SKM-1 (cell line): Measurements from ENCODE around the gene PAK5.

Experiments used
- DNase-seq: peaks from one replicate; lab custom pipeline; 2025; ENCODE audit not compliant: unreplicated experiment; lab: John Stamatoyannopoulos, UW

The PAK5 gene

GRCh38 chr20:9792674-9793073 lies 46.2 kb downstream of the PAK5 start:
- DNase-seq, result no peak

GRCh38 chr20:9789131-9789530 lies 49.7 kb downstream of the PAK5 start:
- no peak for DNase-seq

- DNase-seq, result no peak
These were observed 63.7 kb downstream of the PAK5 start for GRCh38 chr20:9775176-9775575.

DNA sequence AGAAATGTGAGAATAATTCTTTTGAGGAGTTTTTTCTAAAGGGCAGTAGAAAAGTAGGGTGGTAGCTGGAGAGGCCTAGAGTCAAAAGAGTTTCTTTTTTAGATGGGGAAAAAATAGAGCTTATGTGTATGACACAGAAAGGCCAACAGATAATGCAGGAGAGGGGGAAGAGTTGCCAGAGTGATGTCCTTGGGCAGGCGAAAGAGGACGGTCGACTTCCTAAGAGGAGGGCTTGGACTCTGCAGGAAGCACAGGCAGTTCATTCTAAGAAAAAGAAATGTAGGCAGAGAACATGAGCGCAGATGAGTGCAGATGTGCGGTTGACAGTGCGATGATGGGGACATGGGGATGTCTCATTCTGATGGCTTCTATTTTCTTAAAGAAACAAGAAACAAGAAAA lies 68.9 kb downstream of the PAK5 start:
- DNase-seq, result no peak

GRCh38 chr20:9761476-9761875 lies 77.4 kb downstream of the PAK5 start:
- DNase-seq, result no peak

GRCh38 chr20:9759392-9759791 lies 79.5 kb downstream of the PAK5 start:
- DNase-seq, result no peak

- no peak for DNase-seq
These were observed 80.1 kb downstream of the PAK5 start for GRCh38 chr20:9758752-9759151.

- no peak for DNase-seq
These were observed 82.2 kb downstream of the PAK5 start for GRCh38 chr20:9756660-9757059.

GRCh38 chr20:9755301-9755700 lies 83.6 kb downstream of the PAK5 start:
- no peak for DNase-seq

GRCh38 chr20:9744551-9744950 lies 94.3 kb downstream of the PAK5 start:
- DNase-seq, result no peak

GRCh38 chr20:9743871-9744270 lies 95.0 kb downstream of the PAK5 start:
- DNase-seq, result no peak

- DNase-seq, result no peak
These were observed 96.1 kb downstream of the PAK5 start for GRCh38 chr20:9742821-9743220.

GRCh38 chr20:9741996-9742395 lies 96.9 kb downstream of the PAK5 start:
- no peak for DNase-seq

DNA sequence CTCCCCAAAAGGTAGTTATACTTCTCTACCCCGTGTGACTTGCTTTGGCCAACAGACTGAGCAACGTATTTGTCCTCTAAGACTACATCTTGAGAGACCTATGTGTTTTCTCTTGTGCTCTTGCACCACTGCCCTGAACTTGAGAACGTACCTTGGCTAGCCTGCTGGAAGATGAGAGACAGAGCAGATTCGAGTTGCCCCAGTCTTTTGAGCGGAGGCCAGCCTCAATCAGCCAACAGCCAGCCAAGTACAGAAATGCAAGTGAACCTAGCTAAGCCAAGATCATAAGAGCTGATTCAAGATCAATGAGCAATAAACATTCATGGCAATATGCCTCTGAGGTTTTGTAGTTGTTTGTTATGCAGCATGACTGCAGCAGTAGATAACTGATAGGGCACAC lies 98.4 kb downstream of the PAK5 start:
- DNase-seq, result no peak

DNA sequence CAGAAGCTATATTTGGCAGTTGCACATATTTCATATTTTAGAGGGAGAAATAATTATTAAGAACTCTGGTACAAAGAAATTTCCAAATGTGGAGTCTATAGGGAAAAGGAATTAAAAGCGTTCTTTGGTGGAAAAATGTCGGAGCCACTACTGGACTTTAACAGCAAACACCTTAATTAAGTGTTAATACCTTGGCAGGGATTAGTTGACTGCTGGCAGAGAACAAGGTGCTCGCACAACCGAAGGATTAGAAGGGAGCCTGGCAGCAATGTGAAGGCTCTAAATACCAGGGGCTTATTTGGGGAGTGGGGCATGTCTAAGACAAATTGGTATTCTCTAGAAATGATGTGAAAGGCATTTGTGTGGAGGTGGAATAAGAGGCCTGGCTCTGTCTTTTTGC lies 98.9 kb downstream of the PAK5 start:
- DNase-seq, result no peak

- DNase-seq, result no peak
These were observed 102.5 kb downstream of the PAK5 start for GRCh38 chr20:9736373-9736772.

GRCh38 chr20:9723501-9724202 lies 115.2 kb downstream of the PAK5 start:
- no peak for DNase-seq

GRCh38 chr20:9711872-9712271 lies 127.0 kb downstream of the PAK5 start:
- no peak for DNase-seq

DNA sequence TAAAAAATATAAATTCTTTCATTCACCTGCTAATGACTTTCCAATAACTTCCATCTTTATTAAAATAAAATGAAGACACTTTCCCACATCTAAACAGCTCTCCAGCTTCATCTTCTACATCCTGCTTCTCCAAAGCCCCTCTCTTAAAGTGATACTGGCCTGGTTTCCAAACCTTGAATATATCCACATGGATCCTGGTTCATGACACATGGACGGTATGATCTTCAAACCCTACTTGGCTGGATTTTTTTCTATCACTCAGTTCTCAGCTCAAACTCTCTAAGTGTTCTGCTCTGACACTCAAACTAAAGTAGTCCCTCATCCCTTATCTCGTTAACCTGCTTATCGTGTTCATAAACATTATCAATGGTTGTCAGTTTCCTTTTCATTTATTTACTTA lies 128.2 kb downstream of the PAK5 start:
- no peak for DNase-seq

DNA sequence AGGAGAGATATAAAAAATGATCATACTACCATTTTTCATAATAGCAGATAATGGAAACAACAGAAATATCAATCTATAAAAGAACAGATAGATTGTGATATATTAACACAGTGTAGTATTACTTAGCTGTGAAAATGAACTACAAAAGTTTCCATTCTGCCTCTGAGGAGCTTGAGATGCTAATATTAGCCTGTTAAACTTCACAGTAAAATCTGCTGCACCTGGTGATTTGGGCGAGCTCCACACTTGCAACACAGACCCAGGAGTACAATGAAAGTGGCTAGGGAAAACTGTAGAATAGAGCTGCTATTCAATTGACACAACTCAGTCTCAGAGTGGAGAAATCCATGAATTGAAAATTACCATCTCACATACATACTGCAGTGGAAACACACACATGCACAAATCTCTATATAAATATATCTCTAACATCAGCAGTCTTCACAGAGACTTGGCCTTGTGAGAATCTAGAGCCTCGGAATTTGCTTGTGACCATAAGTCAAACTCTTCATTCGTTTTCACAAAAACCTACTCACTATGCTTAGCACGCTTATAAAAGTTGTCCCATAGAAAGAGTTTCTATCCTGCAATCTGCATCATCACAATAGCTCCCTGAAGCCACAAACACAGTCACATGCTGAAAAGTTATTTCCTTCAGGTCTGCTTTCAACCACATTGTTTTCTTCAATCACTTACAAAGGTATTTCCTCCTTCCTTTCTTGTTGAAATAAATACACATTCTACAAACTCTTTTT lies 133.0 kb downstream of the PAK5 start:
- DNase-seq, result no peak

- DNase-seq, result no peak
These were observed 139.7 kb downstream of the PAK5 start for GRCh38 chr20:9699181-9699580.

GRCh38 chr20:9689041-9689440 lies 149.8 kb downstream of the PAK5 start:
- DNase-seq, result no peak

GRCh38 chr20:9686866-9687265 lies 152.0 kb downstream of the PAK5 start:
- DNase-seq, result no peak
